Spleen (tissue), 7 donors: Measurements from ENCODE around the gene TNFRSF1B.

Experiments
- POLR2A ChIP-seq, 3 donors: fragments of 450-650 bp; IDR thresholded peaks; one replicate each; pipeline ENCODE4 v1.5.1; 2017; ENCODE audit warnings: antibody characterized with exemption in 3 of 3, mild to moderate bottlenecking in 1 of 3
- TF ChIP-seq, protein P1 (sequence below), 11 experiments: fragments of 200-600 bp in 7 of 11; fragments of 450-650 bp in 4 of 11; sonication (generic) in 4 of 11; IDR thresholded peaks in 8 of 11; conservative IDR thresholded peaks in 3 of 11; 1 replicate in 7 of 11; 2 replicates in 4 of 11; pipeline versions ENCODE4 v1.4.0 to v1.8.0; 2016 to 2021; ENCODE audit warnings: antibody characterized with exemption in 11 of 11, inconsistent platforms in 4 of 11, mild to moderate bottlenecking in 1 of 11
- donor health status: DM: no; HTN: no; CAD: no; lungs with moderate emphysema.
- donor health status: DM: no; HTN: no; CAD: no.
- donor health status: DM: no; HTN: no; CAD: no.

DNA sequence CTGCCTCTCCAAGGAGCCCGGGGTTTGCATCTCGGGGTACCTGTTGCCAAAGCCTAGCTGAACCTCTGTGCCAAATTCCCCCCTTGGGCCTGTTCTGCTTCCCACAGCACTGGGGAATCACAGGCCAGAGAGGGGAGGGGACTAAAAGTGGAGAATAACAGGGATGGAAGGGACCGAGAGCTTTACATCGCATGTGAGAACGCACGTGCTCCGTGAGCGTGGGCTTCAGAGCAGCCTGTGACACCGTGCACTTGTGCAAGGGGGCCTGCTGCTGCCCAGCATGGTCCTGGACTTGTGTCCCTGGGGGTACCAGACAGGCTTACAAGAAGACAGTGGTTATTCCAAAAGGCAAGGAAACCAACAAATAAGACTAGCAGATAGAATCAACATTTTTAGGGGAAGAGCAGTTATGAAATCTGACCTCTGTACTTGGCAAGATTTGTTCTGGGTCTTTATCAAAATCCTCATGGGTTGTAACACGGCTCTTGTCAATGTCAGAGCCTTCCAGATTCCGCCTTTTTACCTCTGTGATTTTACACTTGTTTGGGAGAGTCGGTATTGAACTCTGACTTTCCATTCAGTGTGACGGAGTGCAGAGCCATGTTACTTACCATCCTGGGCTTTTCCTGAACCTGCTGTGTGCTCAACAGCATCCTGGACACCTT is 36.2 kb upstream of the TNFRSF1B start:
- TF ChIP-seq, protein P1, sequence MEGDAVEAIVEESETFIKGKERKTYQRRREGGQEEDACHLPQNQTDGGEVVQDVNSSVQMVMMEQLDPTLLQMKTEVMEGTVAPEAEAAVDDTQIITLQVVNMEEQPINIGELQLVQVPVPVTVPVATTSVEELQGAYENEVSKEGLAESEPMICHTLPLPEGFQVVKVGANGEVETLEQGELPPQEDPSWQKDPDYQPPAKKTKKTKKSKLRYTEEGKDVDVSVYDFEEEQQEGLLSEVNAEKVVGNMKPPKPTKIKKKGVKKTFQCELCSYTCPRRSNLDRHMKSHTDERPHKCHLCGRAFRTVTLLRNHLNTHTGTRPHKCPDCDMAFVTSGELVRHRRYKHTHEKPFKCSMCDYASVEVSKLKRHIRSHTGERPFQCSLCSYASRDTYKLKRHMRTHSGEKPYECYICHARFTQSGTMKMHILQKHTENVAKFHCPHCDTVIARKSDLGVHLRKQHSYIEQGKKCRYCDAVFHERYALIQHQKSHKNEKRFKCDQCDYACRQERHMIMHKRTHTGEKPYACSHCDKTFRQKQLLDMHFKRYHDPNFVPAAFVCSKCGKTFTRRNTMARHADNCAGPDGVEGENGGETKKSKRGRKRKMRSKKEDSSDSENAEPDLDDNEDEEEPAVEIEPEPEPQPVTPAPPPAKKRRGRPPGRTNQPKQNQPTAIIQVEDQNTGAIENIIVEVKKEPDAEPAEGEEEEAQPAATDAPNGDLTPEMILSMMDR (IDR thresholded peaks at IDR 0.05 in 8 of 11, conservative IDR thresholded peaks at IDR 0.05 in 3 of 11) = no peak
- TF ChIP-seq POLR2A (IDR thresholded peaks at IDR 0.05) = no peak
